ENCODE data around the gene PIGZ.

Gene PIGZ

DNA sequence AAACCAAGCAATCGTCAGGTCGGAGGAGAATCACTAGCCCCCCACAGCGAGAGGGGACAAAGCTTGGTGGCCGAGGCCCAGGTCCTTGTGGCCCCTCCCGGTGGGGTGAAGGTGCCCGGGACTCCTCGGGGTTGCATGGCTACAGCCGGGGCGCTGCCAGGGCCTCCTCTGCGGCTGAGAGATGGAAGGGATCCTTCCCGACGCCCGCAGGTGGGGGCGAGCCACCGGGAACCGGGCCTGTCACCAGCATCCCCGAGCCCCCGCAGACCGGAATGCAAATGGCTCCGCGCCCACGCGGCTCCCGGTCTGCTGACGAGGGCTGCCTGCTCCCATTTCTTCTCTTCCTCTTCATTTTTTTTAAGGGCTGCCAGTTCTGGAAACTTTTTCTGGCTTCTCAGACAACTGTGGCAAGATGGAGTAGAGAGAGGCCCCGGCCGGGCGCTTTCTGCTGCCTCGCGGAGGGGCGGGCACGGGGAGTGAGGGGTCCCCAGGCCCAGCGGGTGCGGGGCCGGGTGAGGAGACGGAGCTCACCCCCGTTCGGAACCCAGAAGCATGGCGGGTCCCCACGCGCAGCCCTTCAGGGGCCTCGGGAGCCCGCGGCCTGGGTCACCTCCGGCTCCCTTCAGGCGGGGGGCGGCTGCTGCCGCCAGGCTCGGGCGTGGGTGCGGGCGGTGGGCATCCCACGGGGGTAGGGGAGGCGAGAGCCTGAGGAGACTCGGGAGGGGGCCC is 33.5 kb upstream of the PIGZ start:
- DNase-seq (ENCODE audit: low read depth in 3 of 3), result no peak

DNA sequence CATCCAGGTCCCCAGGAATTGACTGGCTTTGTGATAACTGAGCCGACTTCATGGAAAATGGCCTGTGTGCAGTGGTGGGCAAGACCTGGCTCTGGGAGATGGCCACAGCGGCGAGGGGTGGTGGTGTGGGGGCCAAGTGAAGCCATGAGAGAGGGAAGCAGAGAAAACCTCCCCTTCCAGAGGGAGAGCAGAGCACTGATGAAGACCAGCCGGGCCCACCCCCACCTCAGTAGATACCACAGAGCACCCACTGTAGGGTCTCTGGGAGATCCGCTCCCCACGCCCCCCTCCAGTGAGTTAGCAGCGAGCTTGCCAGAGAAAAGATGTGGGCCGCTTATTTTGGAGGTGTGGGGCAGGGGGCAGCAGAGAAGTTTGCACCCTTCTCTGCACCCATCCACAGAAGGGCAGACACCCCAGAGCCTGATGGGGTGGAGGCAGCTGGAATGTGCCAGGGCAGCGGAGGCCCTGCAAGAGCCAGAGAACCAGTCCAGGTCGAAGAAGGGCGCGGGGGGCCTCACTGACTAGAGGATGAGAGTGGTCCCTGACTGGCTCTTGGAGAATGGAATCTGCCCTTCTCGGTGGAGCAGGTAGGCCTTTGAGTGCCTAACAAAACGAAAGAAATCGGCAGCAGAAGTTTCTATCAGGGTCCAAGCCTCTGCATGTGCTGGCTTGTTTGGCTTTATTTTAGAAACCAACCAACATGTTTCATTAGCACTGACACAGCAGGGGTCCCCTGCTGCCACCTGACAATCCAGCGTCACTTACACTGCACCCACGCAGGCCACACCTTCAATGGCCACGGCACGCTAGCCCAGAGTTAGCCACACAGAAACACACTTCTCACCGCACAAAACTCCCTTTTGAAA is 32.7 kb upstream of the PIGZ start:
- no peak for DNase-seq (ENCODE audit: low read depth in 3 of 3)

DNA sequence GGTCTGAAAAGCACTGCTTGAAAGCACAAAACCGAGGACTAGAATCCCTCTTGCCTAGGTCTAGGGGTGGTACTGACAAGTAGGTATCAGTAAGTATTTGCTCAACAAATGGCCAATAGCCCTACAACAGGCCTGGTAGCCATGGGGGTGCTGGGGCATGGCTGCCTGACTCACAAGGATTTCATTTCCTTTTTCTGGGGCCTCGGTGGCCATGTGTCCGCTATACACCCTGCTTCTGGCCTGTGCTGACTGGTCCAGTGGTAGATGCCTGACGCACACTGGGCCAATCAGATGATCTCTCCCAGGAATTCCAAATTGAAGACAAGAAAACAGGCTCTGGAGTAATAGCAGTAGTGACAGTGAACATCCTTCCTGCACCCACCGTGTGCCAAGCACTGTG is 31.6 kb upstream of the PIGZ start:
- DNase-seq (ENCODE audit: low read depth in 3 of 3), result no peak

DNA sequence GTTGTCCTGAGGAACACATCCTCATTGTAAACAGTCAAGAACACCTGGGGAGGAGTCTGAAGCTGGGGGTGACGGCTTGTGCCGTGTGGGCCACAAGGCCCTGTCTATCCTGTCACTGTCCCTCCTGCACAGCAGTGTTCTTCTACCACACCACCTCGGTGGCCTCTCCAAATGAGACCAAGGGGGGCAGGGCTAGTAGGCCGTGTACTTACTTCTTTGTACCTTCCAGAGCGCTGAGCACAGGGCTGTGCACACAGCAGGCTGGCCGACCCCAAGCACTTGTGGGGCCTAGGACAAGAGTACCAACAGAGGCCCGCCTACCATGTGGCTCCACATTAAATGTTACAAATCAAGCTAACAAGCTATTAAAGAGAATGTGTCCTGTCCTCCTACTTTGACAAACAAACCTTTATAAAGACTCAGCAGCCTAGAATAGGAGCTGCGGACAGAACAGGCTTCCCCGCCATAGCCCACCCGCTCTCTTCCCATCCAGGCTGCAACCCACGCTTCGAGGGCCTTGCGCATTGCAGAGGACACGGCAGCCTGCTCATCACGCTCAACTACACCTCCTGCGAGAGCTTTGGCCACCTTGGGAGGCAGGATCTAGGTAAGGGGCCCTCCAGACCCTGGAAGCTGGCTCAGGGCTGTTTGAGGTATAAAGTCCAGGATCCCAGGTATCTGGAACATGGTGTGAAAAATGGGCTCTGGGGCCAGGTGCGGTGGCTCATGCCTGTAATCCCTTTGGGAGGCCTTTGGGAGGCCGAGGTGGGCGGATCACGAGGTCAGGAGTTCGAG is 30.5 kb upstream of the PIGZ start:
- no peak for DNase-seq (ENCODE audit: low read depth in 3 of 3)

DNA sequence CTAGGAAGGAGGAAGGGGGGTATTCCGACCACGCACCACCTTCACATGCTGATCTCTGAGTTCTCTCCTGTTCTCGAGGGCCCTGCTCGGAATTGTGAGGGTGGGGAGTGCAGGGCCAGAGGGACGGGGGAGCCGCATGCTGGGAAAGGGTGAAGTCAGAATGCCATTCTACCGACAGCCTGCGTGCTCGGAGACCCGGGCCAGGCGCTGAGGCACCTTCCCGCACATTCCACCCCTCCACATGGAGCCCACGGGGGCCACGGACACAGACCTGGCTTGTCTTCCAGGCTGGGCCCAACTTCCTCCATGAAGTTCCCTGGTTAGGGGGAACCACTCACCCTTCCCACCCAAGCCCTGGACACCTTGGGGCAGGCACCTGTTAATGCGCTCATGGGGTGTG is 28.7 kb upstream of the PIGZ start:
- DNase-seq (ENCODE audit: low read depth in 3 of 3), result no peak

DNA sequence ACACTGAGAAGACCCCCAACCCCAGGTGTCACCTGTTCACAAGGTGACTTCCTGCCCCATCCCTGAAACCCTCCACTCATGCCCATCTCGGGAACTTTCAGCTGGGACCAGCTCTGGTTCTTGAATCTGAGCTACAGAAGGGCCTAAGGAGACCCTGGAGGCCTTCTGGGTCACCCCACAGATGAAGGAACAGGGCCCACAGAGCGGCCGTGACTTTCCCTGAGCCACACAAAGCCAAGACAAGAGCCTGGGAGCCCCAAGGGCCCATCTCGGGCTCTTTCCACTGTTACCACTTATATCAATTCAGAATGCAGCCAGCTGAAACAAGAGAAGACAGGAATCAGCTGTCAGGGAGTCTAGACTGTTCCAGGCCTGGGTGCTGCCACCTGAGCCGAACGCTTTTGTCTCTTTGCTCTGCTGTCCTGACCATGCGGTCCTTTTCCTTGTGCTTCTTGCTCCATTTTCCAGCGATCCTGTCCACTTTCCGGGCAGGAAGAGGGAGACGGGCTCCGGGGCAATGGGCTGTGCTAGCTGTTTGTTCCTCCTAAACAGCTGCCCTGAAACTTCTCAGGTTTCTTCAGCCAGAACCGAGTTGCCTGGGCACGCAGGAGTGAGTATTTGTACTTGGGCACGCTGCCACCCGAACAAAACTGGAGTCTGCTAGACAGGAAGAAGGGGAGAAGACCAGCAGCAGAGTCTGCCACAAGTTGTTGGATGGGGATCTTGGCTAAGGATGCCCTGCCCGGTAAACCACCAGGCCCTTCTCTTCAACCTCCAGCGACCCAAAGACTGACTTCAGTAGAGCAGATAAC is 28.0 kb upstream of the PIGZ start:
- DNase-seq (ENCODE audit: low read depth in 3 of 3), result no peak

DNA sequence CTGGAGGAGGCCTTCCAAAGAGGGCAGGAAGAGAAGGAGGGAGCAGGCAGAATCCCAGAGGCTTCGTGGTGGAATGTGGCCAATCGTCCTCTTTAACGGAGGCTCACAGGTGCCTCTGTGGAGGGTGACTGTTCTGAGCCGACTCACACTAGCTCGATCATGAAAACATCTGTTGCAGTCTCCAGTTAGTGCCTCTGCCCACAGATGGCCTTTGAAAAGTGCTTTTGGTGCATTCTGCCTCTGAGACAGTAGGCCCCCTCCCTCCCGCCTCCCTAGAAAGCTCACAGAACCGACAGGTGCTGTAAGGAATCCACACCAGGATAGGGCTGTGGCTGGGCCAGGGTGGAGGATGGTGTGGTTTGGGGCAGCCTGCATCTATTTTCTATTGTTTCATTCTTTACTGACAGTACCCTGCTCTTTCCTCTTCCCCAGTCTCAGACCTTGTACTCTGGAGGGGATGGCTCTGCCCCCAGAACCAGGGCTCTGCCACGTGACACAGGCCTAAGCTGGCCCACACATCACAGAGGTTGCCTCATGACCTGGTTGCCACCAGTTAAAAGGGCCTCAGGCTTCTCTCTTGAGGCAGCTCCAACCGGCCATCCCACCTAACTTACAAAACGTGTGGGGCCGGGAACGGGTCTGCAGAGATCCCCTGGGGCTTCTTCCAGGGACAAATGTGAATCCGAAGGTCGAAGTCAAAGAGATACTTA is 27.2 kb upstream of the PIGZ start:
- no peak for DNase-seq (ENCODE audit: low read depth in 3 of 3)

DNA sequence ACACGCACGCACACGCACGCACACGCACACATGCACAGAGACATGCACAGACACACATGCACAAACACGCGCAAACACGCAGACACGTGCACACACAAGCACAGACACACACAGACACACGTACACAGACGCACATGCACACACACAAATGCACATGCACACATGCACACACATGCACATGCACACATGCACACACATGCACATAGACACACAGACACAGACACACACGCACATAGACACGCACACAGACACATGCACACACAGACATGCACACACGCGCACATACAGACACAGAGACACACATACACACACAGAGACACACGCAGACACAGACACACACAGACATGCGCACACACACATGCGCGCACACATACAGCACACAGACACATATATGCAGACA is 26.4 kb upstream of the PIGZ start:
- no peak for DNase-seq (ENCODE audit: low read depth in 3 of 3)

DNA sequence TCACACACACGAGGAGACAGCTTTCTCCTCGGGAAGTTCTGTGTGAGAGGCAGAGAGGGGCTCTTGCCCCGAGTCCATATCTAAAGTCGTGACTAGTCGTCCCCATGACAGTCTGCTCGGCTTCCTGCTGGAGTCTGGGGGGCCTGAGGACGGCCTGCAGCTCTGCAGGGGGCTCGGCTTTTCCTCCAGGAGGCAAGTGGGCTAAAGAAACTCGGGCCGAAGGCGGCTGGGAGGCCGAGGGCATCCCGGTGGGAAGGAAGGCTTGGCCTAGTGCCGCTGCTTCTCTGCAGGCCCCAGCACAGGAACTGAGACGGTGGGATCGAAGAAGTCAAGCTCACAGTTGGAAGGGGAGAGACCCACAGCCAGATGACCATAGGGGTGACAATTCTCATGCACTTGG is 25.4 kb upstream of the PIGZ start:
- DNase-seq (ENCODE audit: low read depth in 3 of 3), result no peak

DNA sequence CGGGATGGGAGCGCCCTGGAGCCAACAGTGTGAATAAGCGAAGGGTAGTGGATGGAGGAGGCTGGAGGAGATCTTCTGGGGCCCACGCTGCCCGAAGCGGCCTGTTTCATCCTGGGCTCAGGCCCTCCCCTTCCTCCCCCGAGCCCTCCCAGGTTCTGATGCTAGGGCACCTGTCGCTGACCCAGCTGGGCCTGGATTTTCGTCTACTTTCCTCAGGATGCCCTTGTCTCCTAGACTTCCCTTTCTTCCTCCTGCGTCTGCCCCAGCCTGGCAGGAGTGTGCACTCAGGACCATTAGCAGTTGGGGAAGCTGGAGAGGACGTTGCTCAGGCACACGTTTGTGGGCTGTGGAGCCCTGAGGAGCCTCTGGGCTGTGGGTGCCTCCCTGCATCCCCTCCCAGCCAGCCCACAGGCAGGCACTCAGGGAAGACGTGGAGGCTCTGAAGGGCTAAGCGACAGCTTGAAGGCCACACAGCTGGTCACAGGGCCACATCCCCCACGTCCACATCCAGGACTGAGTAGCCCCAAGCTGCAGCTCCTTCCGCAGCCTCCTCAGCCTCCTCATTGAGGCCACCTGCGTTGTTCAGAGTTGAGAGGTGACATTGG is 23.9 kb upstream of the PIGZ start:
- no peak for DNase-seq (ENCODE audit: low read depth in 3 of 3)

DNA sequence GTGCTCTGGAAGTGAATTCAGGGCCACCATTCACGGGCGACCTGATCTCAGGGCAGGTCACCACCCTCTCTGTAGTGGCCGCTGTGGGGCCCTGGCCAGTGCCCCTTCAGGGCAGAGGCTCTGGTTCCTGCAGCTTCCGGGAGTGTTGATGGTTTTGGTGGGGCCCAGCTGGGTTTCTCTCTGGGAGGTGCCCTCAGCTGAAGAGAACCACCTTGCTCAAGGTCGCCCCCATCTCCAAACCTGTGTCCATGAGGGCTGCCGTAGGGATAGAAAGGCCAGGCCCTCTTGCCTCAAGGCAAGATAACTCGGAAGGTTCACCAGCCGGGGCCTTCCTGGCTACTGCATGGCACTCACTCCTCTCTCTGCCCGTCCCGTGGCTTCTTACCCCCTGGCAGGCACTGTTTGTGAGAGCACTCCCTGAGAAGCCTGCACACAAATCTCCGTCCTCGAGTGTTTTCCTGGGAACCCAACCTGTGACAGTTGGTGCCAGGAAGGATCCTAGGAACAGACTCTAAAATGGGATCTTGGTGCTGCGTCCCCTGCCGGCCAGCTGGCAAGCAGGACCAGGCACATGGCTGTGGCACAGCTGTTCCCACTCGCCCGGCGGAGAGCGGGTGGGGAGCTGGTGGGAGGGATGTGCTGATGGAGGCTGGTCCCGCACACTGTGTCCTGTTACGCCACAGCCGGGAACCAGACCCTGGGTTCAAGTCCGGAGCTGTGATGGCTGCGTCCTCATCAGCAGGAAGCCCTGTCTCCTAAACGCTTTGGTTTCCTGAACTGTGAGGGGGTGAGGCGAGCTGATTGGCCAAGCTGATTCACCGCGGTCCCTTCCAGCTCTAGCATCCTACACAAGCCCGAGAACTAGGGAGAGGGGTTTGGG is 23.2 kb upstream of the PIGZ start:
- DNase-seq (ENCODE audit: low read depth in 3 of 3), result no peak

DNA sequence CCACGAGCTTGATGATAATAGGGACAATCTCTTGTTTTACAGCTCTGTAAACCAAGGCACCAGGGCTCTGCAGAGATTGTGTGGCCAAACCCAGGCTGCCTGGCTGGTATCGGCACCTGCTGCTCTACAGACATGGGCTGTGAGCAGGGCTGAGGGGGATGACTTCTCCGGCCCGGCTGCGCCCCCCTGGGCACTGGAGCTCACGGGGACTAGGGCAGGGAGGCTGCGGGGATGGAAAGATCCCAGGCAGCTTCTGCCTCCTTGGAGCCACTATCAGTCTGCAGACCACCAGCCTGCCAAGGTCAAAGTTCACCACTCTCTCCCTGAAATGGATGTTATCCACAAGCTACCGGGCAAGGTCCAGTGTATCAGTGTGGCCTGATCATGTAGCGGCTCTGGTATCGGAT is 22.0 kb upstream of the PIGZ start:
- DNase-seq (ENCODE audit: low read depth in 3 of 3), result no peak

DNA sequence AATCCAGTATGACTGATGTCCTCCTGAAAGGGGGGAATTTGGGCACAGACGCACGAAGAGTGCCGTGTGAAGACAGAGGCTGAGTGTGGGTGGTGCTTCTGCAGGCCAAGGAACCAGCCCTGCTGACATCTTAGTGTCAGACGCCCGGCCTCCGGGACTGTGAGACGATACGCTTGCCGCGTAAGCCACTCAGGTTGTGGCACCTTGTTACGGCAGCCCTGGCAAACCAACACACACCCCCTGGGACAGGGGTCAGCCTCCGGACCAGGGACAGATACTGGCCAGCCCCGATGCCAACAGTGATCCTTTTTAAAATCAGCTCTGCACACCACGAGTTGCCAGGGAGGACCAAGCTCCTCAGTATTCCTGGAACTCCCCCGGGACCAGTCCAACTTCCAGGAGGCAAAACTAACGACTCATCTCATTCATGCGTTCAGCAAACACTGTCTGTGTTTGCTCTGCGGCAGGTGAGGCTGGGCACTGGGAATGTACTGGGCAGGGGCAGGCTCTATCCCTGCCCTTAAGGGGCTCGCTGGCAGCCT is 21.2 kb upstream of the PIGZ start:
- DNase-seq (ENCODE audit: low read depth in 3 of 3), result no peak

DNA sequence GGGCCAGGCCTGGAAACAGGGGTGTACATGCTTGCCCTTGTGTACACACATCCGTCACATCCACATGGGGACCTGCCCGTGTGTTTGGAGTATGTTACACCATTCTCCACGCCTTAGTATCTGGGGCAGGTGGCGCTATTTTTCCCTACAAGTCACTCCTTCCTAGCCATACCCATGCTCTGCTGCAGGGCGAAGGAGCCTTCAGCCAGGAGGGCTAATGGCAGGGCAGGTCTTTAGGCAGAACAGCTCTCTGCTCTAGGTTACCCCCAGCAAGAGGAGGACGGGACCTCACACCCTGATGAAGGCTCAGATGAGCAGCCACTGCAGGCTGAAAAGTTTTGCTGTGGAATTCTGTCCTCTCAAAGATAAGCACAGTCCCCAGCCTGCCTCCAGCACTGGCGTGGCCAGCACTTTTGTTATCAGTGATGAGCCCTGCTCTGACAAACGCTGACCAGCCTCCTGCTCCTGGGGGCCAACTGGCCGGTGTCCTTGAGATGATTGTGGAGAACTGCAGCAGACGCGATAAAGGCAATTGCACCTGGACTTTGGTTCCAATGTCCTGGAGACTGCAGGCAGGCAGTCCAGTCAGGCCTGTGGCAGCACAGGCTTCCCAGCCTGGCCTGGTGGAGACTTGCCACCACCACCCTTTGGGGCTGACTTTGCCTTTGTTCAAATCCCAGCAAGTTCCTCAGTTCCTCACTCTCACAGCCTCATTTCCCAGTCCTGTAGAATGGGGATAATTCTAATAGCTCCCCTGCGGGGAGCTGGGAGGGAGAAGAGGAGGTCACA is 19.8 kb upstream of the PIGZ start:
- DNase-seq (ENCODE audit: low read depth in 3 of 3), result no peak

DNA sequence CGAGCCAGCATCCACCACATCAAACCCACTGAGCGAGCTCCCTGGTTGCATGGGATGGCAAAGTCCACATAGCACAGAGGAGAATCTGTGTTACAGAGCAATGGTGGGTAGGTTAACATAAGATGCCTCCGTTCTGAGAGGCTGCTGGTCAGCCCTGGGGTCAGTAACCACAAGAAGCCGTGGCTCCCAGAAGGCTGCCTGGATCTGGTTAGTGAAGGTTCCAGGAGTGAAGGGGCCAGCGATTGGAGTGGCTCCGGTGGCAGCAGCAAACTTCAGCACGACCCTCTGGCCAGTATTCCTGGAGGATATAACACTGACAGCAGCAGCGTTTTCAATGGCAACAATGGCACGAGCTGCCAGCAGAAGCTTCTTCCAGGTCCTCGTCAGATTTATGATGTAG is 18.4 kb upstream of the PIGZ start:
- no peak for DNase-seq (ENCODE audit: low read depth in 3 of 3)

DNA sequence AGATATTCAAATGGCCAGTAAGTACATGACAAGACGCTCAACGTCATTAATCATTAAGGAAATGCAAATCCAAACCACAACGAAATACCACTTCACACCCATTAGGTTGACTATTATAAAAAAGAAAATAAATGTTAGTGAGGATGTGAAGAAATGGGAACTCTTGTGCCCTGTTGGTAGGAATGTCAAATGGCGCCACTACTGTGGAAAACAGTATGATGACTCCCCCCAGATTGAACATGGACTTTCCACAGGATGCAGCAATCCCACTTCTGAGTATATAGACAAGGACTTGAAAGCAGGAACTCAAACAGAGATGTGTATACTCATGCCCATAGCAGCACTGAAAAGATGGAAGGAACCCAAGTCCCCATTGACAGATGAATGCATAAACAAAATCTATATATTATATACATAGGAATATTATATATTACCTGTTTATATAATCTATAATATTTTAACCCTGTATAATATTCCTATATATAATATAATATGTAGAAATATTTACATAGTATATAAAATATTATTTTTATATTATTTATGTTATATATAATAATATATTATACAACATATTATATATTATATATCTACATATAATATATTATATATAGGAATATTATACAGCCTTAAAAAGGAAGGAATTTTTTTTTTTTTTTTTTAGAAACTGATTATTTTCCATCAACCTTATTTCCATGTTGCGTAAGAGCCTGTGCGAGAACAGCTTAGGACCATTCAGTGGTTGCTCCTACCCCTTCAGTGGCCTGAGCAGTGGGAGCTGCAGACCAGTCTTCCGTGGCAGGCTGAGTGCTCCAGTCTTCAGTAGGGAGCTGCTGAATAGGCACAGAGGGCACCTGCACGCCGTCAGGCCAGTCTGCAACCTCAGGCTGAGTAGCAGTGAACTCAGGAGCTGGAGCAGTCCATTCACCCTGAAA is 17.6 kb upstream of the PIGZ start:
- no peak for DNase-seq (ENCODE audit: low read depth in 3 of 3)

DNA sequence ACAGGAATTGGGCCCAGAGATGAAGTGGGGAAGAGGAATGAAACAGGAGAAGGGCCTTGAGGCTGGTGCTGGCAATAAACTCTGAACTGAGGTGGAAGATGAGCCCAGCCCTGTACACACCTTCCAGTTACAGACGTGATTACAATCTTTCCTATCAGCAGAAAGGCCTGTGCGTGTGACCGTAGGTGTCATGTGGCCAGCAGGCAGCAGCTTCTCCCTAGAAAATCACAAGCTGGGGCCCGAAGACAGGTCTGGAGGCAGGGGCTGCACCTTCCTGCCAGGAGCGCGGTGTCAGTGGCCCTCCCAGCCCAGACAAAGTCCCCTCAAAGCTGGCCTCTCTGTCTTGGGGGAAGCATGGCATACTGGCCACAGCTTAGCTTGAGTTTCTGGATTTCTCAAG is 16.7 kb upstream of the PIGZ start:
- DNase-seq (ENCODE audit: low read depth in 3 of 3), result no peak

Measured in stimulated activated CD4-positive, alpha-beta T cell treated with anti-CD3 and anti-CD28 coated beads, TNF-alpha, amount 100 ng/mL, for 48 hours (primary cell).